ENCODE data around the gene SLF2. TPM values are rescaled to one million over a fixed set of nuclear protein-coding genes. Genes with fewer than 3 reads are reported as not detected.

The SLF2 gene
- total RNA-seq, 1 experiment from 2014 or later, result 10.7 TPM

DNA sequence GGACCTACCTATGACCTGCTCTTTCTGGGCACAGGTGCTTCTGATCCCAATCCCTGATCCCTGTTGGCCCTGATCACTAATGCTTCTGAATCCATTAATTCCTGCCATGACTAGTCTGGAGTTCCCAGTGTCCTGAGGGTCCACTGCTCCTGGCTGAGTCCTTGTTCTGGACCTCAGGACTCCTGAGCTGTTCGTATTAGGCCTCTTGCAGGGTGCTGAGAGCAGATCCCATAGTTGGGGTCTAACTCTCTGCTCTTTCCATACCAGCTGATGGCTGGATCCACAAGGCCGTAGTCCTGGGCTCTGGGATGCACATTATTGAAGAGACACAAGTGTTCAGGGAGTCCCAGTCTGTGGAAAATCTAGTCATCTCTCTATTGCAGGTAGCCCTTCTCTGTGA is 67.5 kb downstream of the SLF2 start:
- Histone ChIP-seq H3K4me3 (no peak overlapping the region), H3K36me3 (no peaks in the 10 kb centered on the region; the same call in none of the 2 replicates), H3K27me3 (no peaks in the 10 kb centered on the region), H3K9me3 (no peaks in the 10 kb centered on the region)
- DNase-seq, result no peak

DNA sequence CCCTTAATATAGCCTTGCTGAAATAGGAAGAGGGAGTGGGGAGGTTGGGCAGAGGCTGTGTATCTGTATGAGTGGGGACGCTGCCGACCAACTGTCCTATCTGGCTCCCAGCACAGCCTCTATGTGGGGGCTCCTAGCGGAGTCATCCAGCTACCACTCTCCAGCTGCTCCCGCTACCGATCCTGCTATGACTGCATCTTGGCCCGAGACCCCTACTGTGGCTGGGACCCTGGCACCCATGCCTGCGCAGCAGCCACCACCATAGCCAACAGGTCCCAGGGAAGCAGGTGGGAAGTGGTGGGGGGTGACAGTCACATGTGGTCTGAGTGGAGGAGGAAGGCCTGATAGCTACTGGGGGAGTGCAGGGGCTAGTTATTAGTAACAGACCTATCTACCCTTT is 67.9 kb downstream of the SLF2 start:
- H3K4me3 ChIP-seq, result no peak overlapping the region
- no peak for DNase-seq

DNA sequence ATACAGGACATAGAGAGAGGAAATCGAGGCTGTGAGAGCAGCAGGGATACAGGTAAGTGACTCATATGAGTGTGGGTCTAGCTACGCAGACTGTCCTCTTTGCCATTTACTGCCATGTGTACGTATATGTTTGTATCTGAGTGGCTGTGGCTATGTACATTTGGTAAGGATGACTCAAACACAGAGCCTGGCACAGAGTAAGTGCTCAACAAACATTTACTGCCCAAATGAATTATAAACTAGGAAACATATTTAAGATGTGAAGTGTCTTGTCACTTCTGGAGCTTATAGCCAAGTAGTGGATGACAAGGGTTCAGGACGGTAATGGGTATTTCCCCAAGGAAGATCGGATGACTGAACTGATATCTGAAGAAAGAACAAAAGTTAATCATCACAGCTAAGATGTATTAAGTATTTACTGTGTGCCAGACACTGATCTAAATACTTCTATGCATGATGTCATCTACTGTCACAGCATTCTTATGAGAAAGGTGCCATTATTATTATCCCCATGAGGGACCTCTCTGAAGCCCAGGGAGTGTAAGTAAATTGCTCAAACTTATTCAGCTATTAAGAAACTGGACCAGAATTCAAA is 68.5 kb downstream of the SLF2 start:
- no peak overlapping the region for H3K4me3 ChIP-seq
- no peak for DNase-seq
- no peaks in the 10 kb centered on the region for H3K27me3 ChIP-seq
- peaks cover 7% of the 10 kb centered on the region for H3K36me3 ChIP-seq
- H3K9me3 ChIP-seq, result no peaks in the 10 kb centered on the region

More for the DNA sequence above, 67.9 kb downstream of the SLF2 start:
- peaks cover under 1% of the 10 kb centered on the region for H3K36me3 ChIP-seq
- no peaks in the 10 kb centered on the region for H3K27me3 ChIP-seq
- H3K9me3 ChIP-seq, result no peaks in the 10 kb centered on the region

DNA sequence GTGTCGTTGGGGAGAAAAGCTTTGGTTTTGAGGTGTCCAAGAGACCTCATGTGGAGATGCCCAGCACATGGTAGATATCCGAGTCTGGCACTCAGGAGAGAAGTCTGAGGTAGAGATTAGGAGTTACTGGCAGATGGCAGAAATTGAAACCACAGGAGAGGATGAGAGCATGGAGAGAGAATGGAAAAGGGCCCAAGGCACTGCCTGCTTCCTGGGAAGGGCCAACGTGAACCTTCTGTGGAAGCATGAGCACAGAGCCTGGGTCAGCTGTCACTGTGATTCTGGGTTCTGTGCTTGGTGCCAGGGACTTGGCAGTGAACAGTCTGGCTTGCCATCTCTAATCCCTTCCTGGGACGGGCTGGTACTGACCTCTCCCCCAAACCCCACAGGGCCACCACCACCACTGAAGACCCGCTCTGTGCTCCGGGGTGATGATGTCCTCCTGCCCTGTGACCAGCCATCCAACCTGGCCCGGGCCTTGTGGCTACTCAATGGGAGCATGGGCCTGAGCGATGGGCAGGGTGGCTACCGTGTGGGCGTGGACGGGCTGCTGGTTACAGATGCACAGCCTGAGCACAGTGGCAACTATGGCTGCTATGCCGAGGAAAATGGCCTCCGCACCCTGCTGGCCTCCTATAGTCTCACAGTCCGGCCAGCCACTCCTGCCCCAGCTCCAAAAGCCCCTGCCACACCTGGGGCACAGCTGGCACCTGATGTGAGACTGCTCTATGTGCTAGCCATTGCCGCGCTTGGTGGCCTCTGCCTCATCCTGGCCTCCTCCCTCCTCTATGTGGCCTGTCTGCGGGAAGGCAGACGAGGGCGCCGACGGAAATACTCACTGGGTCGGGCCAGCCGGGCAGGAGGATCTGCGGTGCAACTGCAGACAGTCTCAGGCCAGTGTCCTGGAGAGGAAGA is 70.4 kb downstream of the SLF2 start:
- DNase-seq, result no peak
- no peaks in the 10 kb centered on the region for H3K27me3 ChIP-seq
- H3K36me3 ChIP-seq, result peaks cover 14% of the 10 kb centered on the region
- H3K9me3 ChIP-seq, result no peaks in the 10 kb centered on the region
- H3K4me3 ChIP-seq, result no peak overlapping the region

DNA sequence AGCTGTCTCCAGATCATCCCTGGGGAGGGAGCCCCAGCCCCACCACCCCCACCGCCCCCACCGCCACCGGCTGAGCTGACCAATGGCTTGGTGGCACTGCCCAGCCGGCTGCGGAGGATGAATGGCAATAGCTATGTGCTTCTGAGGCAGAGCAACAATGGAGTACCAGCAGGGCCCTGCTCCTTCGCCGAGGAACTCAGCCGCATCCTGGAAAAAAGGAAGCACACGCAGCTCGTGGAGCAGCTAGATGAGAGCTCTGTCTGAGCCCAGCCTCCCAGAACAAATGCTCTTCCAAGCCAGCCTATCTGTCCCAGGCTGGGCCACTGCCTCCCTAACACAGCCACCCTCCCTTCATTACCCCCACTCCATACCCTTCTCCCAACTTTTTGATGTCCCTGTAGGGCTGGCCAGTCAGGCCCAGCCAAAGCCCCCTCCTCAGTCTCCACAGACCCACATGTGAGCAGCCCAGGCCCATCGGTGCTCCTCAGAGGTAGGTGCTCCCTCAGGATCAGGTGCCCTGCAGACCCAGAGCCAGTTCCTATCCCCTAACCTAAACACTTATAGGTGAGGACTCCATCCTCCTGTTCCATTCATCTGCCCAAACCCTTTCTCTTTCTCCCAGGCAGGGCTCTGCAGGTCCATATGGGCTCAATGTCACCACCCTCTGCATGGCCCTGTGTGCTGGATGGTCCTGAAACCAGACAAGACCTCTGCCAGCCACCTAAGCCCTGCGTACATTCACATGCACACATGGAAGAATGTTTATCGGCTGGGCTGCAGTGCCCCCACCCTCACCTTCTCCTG is 71.3 kb downstream of the SLF2 start:
- DNase-seq, result no peak
- no peaks in the 10 kb centered on the region for H3K9me3 ChIP-seq
- peaks cover 22% of the 10 kb centered on the region for H3K36me3 ChIP-seq
- H3K27me3 ChIP-seq, result no peaks in the 10 kb centered on the region
- H3K4me3 ChIP-seq, result no peak overlapping the region

DNA sequence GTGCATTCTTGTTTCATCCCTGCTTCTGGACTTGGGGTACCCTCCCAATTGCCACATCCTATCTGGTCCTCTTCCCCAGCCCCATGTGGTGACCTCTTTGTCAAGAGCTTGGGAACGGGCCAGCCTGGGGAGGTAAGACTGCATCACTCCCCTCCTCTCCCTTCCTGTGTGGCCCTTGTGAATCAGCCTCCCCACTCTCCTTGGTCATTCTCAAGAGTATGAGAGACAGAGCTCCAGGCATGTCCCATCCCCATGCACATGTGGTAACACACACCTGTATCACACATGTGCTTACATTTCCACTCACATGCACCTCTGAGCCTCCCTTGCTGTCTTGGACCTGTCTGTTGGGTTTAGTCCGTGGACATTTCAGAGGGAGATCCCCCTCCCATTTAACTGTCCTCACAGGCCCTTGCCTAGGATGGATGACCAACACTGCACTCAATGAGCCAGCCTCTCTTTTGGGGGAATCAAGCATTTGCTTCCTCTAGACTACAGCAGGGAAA is 72.0 kb downstream of the SLF2 start:
- DNase-seq, result no peak
- H3K36me3 ChIP-seq, result peaks cover 29% of the 10 kb centered on the region
- H3K4me3 ChIP-seq, result no peak overlapping the region
- H3K27me3 ChIP-seq, result no peaks in the 10 kb centered on the region
- H3K9me3 ChIP-seq, result no peaks in the 10 kb centered on the region

DNA sequence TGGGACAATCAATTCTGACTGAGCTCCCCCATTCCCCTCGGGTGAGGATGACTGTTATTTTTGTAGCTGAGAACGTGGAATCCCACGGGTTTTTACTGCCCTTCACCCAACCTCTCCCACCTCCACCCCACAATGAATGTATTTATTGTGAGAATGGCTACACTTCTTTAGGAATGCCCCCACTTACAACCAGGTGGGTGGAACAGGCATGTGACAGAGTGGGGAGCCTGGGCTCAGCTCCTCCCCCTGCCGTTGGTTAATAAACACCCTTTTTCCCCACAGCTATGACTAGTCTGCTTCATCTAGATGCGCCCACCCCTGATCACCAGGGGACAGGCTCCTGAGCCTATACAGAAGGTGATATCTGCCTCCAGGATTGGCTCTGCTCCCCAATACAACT is 72.6 kb downstream of the SLF2 start:
- peaks cover 35% of the 10 kb centered on the region for H3K36me3 ChIP-seq

DNA sequence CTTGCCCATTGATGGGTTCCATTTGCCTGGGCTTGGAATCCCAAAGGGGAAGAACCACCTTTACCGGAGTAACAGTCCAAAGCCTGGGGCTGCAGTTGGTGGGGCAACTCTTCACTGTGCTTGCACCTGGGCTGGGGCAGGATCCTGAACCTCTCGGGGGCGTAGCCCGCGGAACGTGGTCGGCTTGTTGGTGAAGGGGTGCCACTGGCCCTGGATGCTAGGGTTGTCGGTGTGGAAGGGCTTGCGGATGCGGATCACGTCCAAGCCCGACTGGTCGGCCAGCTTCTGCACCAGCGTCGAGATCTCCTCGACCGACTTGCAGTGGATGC is 73.8 kb downstream of the SLF2 start:
- Histone ChIP-seq H3K27me3 (no peaks in the 10 kb centered on the region), H3K36me3 (peaks cover 47% of the 10 kb centered on the region), H3K9me3 (no peaks in the 10 kb centered on the region), H3K4me3 (peak overlapping the region; percentile 100)
- DNase-seq, result no peak

More for the DNA sequence above, 72.6 kb downstream of the SLF2 start:
- no peaks in the 10 kb centered on the region for H3K9me3 ChIP-seq
- DNase-seq, result no peak
- no peak overlapping the region for H3K4me3 ChIP-seq
- H3K27me3 ChIP-seq, result no peaks in the 10 kb centered on the region

DNA sequence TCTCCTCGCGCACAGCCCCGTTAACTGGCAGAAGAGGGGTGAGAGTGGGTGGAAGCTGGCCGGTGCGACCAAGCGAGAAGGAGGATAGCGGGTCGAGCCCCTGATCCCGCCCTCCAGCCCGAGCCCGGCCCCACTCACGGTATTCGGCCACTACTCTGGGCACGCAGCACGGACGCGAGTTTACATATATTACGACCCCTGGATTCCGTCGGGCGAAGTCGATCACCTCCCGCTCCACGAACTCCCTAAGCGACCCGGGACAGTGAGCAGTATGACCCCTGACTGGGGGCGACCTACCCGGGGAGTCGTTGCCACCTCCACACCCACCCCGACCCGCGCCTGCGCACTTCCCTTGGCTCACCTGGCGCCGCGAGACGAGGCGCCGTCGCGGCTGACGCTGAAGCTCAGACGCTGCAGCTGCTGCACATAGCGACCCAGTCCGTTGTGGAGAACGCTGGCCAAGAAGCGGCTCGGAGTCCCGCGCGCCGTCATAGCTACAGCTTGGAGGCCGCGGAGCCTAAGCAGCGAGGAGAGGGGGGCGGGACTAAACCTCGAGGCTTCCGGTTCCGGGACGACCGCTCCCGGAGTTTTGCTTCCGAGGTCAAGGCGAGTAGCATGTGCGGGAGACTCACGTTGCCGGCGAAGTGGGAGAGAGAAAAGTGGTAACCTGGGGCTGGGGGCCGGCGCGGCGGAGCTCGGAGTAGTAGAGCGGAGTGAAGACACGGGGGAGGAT is 74.4 kb downstream of the SLF2 start, which contains the start of the genes MRPL43 and TWNK:
Gene MRPL43 (minus strand): TSS at position 546 of the 733 bp plus-strand sequence. CDS start 54 bp downstream, at position 492.
Gene TWNK (plus strand): TSS at position 592 of the 733 bp plus-strand sequence. CDS start 668 bp downstream, outside the sequence.
- Histone ChIP-seq H3K36me3 (peaks cover 48% of the 10 kb centered on the region), H3K4me3 (peak within 1 kb of the TSS; percentile 100), H3K9me3 (no peaks in the 10 kb centered on the region), H3K27me3 (no peaks in the 10 kb centered on the region)
- DNase-seq, result peak; percentile 83

DNA sequence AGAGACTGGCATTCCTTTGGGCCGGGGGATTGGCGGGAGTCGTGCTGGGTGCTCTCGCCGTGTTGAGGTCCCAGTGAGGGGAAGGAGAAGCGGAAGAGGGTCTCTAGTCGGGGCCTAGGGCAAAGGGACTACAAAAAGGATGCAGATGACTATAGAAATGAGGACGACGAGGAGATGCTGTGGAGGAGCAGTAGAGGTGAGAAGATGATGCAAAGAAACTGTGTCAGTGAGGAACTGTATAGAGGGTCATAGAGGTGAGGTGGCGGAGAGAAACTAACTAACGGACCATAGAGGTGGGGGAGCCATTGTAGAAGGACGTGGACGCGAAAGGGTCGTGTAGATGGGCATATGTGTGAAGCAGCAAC is 74.9 kb downstream of the SLF2 start:
- no peaks in the 10 kb centered on the region for H3K27me3 ChIP-seq
- no peak for DNase-seq
- H3K9me3 ChIP-seq, result no peaks in the 10 kb centered on the region
- H3K36me3 ChIP-seq, result peaks cover 48% of the 10 kb centered on the region
- peak overlapping the region; percentile 100 for H3K4me3 ChIP-seq

DNA sequence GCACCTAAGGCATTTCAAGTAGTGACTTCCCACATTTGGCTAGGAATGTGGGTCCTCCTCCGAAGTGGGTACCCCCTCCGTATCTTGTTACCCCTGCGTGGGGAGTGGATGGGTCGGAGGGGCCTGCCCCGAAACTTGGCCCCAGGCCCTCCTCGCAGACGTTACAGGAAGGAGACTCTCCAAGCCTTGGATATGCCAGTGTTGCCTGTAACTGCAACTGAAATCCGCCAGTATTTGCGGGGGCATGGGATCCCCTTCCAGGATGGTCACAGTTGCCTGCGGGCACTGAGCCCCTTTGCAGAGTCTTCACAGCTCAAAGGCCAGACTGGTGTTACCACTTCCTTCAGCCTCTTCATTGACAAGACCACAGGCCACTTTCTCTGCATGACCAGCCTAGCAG is 75.4 kb downstream of the SLF2 start:
- DNase-seq, result no peak
- Histone ChIP-seq H3K4me3 (peak overlapping the region; percentile 100), H3K36me3 (peaks cover 51% of the 10 kb centered on the region), H3K9me3 (no peaks in the 10 kb centered on the region), H3K27me3 (no peaks in the 10 kb centered on the region)

DNA sequence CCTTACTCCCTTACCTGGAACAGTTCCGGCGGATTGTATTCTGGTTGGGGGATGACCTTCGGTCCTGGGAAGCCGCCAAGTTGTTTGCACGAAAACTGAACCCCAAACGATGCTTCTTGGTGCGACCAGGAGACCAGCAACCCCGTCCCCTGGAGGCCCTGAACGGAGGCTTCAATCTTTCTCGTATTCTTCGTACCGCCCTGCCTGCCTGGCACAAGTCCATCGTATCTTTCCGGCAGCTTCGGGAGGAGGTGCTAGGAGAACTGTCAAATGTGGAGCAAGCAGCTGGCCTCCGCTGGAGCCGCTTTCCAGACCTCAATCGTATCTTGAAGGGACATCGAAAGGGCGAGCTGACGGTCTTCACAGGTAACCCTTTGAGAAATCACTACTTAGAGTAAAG is 76.3 kb downstream of the SLF2 start:
- no peaks in the 10 kb centered on the region for H3K9me3 ChIP-seq
- peaks cover 60% of the 10 kb centered on the region for H3K36me3 ChIP-seq
- no peak for DNase-seq
- no peak overlapping the region; the same call in 1 of the 2 replicates for H3K4me3 ChIP-seq
- H3K27me3 ChIP-seq, result no peaks in the 10 kb centered on the region

DNA sequence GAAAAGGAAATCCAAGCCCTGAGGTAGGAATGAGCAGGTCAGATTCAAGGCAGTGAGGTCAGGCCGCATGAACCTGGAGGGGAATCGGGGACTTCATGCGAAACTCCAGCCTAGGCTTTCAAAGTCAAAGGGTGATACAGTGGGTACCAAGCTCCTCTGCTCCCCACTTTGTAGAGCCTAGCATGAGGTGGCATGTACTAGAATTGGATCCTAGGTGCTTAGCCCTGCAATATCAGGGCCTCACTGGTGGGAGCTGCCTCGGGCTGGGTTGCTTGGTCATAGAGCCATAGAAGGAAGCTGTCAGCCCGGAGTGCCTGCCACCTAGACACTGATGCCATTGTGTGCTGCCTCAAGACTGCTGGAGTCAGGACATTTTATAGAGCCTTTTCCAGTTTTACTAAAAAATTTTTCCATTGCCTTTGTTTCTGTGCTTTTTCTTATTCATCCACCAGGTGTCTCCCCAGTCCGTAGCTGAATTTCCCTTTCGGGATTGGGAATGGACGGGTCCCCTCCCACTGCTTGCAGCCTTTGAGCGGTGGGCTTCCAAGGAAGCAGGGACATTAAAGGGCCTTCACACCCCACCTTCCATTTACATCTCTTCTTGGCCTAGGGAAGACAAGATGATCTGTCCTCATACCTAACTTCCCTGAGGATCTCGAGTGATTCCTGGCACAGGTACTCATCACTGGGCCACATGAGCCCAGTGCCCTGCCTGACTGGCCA is 81.4 kb downstream of the SLF2 start:
- Histone ChIP-seq H3K4me3 (no peak overlapping the region), H3K9me3 (no peaks in the 10 kb centered on the region), H3K36me3 (peaks cover 49% of the 10 kb centered on the region), H3K27me3 (no peaks in the 10 kb centered on the region)
- DNase-seq, result no peak

DNA sequence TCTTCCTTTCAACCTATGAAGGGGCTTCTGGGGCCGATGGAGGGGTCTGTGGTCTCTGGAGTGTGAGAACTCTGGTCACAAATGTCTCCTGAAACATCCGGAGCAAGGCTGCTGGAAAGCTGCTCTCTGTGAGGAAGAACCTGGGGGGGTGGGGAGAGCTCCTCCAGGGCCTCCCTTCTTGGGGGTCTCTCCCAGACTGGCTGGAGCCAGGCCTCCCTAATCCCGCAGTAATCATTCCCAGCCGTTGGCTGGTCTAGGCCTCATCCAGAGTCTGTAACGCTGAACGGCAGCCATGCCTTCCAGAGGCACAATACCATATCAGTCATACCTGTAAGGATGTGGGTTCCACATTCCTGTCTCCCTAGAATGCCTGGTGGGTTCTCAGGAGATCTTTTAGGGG is 82.4 kb downstream of the SLF2 start:
- DNase-seq, result no peak
- H3K27me3 ChIP-seq, result no peaks in the 10 kb centered on the region
- no peaks in the 10 kb centered on the region for H3K9me3 ChIP-seq
- no peak overlapping the region for H3K4me3 ChIP-seq
- H3K36me3 ChIP-seq, result peaks cover 38% of the 10 kb centered on the region

DNA sequence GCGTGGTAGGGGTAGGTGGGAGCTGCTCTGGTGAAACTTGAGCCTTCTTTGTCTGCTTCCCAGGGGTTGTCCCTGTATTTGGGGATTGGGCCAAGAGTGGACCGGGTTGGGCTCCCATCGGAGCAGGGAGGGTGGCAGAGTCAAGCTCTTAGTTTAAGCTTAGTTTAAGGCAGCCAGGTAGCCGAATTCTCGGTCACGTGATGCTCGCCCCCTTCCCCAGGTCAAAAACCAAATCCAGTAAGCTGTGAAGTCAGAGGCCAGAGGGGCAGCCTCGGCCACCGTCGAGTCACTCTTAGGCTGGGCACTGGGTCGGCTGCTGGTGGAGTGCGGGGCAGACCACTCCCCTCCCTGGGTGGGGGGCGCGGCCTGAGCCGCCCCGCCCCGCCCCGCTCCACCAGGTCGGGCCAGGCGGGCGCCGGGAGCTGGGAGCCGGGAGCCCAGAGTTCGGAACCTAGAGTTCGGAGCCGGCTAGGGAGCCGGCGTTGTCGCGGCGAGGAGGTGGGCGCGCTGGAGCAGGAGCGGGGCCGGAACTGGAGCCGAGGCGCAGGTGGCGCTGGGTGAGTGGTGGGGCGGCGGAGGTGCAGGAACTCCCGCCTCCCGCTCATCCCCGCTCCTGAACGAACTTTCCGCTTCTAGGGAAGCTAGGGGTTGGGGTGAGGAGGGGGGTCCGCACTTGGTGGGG is 84.1 kb downstream of the SLF2 start:
- peak; percentile 57 for DNase-seq
- Histone ChIP-seq H3K27me3 (no peaks in the 10 kb centered on the region), H3K36me3 (peaks cover 31% of the 10 kb centered on the region), H3K9me3 (no peaks in the 10 kb centered on the region), H3K4me3 (peak overlapping the region; percentile 83)

All from MG63 (cell line).